GM12878 (cell line): ENCODE measurements around the gene PUS7. TPM values are rescaled to one million over a fixed set of nuclear protein-coding genes. Genes with fewer than 3 reads are reported as not detected.

Experiments used
- ATAC-seq: fragments of 200-7000 bp; cut with Tn5 transposase; 3 replicates; pipeline ENCODE4 v1.9.1; 2020; ENCODE audit warnings: mild to moderate bottlenecking, moderate library complexity
- BruUV-seq: library from RNA; stranded (reverse); fragments of 400-500 nt; replicated peaks from 2 replicates; lab custom pipeline; 2021; lab: Mats Ljungman, UMichigan
- CTCF ChIA-PET: fragments of 300-600 bp; sonication (Branson Sonifier 250); formaldehyde crosslinking; extraction: SDS; loops from one replicate; lab custom pipeline; 2021; ENCODE audit warnings: inconsistent platforms; lab: Yijun Ruan, JAX
- POLR2A ChIA-PET: fragments of 350-600 bp; formaldehyde crosslinking; extraction: SDS; loops from one replicate; lab custom pipeline; 2021; ENCODE audit warnings: inconsistent platforms; lab: Charles Lee
- RAD21 ChIA-PET: fragments of 300-600 bp; sonication (Branson Sonifier 250); formaldehyde crosslinking; loops from one replicate; lab custom pipeline; 2023; ENCODE audit warnings: antibody characterized with exemption; ENCODE audit not compliant: unreplicated experiment; lab: Charles Lee
- SMC1A ChIA-PET: fragments of 300-600 bp; sonication (Branson Sonifier 250); formaldehyde crosslinking; loops from one replicate; lab custom pipeline; 2023; ENCODE audit not compliant: unreplicated experiment, uncharacterized antibody; lab: Charles Lee
- DNase-seq: peaks from one replicate; pipeline ENCODE4 v3.0.0-alpha.2; 2011; ENCODE audit warnings: low read depth, low spot score
- FAIRE-seq: peaks from 3 replicates; lab custom pipeline; 2011; peaks lifted over from hg19 to GRCh38; lab: Jason Lieb, UNC
- H2AFZ ChIP-seq: 2 replicates; pipeline ENCODE4 v1.6.0; 2011; ENCODE audit warnings: low read depth, low read length, control low read depth; ENCODE audit not compliant: control insufficient read depth
- H3K27ac ChIP-seq: 2 replicates; pipeline ENCODE4 v1.5.1; 2011; ENCODE audit warnings: control low read depth; ENCODE audit not compliant: control insufficient read depth, insufficient read depth
- H3K27me3 ChIP-seq, 2 experiments: replicated peaks in 1 of 2; 2 replicates each; pipeline versions ENCODE4 v1.6.0 to v1.6.1; 2011; ENCODE audit warnings: low read length in 1 of 2; ENCODE audit not compliant: control insufficient read depth in 2 of 2, insufficient read depth in 2 of 2
- H3K36me3 ChIP-seq, 2 experiments: 2 replicates each; pipeline ENCODE4 v1.5.1; 2011; ENCODE audit warnings: low read length in 1 of 2; ENCODE audit not compliant: control insufficient read depth in 2 of 2, insufficient read depth in 2 of 2
- H3K4me1 ChIP-seq: 2 replicates; pipeline ENCODE4 v1.6.1; 2011; ENCODE audit warnings: mild to moderate bottlenecking, low read length, moderate library complexity, mixed read lengths; ENCODE audit not compliant: control insufficient read depth, insufficient read depth
- H3K4me2 ChIP-seq: 2 replicates; pipeline ENCODE4 v1.6.0; 2011; ENCODE audit warnings: control low read depth; ENCODE audit not compliant: control insufficient read depth, insufficient read depth
- H3K4me3 ChIP-seq: fragments of 200-600 bp; sonication (generic); 2 replicates; pipeline ENCODE4 v1.5.1; 2016
- H3K79me2 ChIP-seq: 2 replicates; pipeline ENCODE4 v1.6.0; 2011; ENCODE audit warnings: low read length; ENCODE audit not compliant: control insufficient read depth, insufficient read depth
- H3K9ac ChIP-seq: 2 replicates; pipeline ENCODE4 v1.8.0; 2011; ENCODE audit warnings: low read length, control low read depth, mixed read lengths; ENCODE audit not compliant: control insufficient read depth, insufficient read depth
- H3K9me3 ChIP-seq: replicated peaks from 3 replicates; pipeline ENCODE4 v1.5.1; 2011; ENCODE audit warnings: mild to moderate bottlenecking, low read length; ENCODE audit not compliant: control insufficient read depth, insufficient read depth
- H4K20me1 ChIP-seq: 2 replicates; pipeline ENCODE4 v1.6.0; 2011; ENCODE audit not compliant: control insufficient read depth, insufficient read depth
- CBFB ChIP-seq: IDR thresholded peaks from 2 replicates; pipeline ENCODE4 v1.6.1; 2016; ENCODE audit warnings: antibody characterized with exemption, low read depth
- CBX3 ChIP-seq: fragments of 200-600 bp; sonication (generic); IDR thresholded peaks from 2 replicates; pipeline ENCODE4 v1.6.1; 2016; ENCODE audit warnings: low read depth, borderline replicate concordance
- CBX5 ChIP-seq: sonication (generic); IDR thresholded peaks from 2 replicates; pipeline ENCODE4 v1.6.1; 2016; ENCODE audit warnings: low read depth, moderate library complexity, mild to moderate bottlenecking, inconsistent platforms
- CHD1 ChIP-seq: IDR thresholded peaks from 2 replicates; pipeline ENCODE4 v1.6.1; 2012; ENCODE audit warnings: low read depth, low read length, improper control_type of control experiment
- CTCF ChIP-seq, 3 experiments: IDR thresholded peaks in 2 of 3; conservative IDR thresholded peaks in 1 of 3; 2 replicates each; pipeline ENCODE4 v1.5.1; 2011; ENCODE audit warnings: low read depth in 3 of 3, low read length in 3 of 3, mild to moderate bottlenecking in 3 of 3, control low read depth in 2 of 3, moderate library complexity in 2 of 3, inconsistent platforms in 1 of 3, mixed read lengths in 1 of 3; ENCODE audit not compliant: control insufficient read depth in 2 of 3, insufficient read depth in 1 of 3; ENCODE audit errors: extremely low read depth in 1 of 3
- E2F4 ChIP-seq: IDR thresholded peaks from 2 replicates; pipeline ENCODE4 v1.6.1; 2012; ENCODE audit warnings: low read depth, low read length, improper control_type of control experiment
- EZH2 ChIP-seq: IDR thresholded peaks from 2 replicates; pipeline ENCODE4 v1.6.1; 2012; ENCODE audit warnings: low read depth, mild to moderate bottlenecking, control low read depth, inconsistent platforms, low read length, borderline replicate concordance; ENCODE audit not compliant: control insufficient read depth
- JUNB ChIP-seq: IDR thresholded peaks from 2 replicates; pipeline ENCODE4 v1.6.1; 2016; ENCODE audit warnings: antibody characterized with exemption, mild to moderate bottlenecking
- NFYA ChIP-seq: IDR thresholded peaks from 2 replicates; pipeline ENCODE4 v1.6.1; 2011; ENCODE audit warnings: low read depth, mild to moderate bottlenecking, low read length, improper control_type of control experiment, borderline replicate concordance
- SIX5 ChIP-seq: IDR thresholded peaks from 2 replicates; pipeline ENCODE4 v1.6.1; 2011; ENCODE audit warnings: mild to moderate bottlenecking, low read depth, low read length, moderate library complexity; ENCODE audit not compliant: severe bottlenecking
- SMAD1 ChIP-seq: fragments of 450-650 bp; IDR thresholded peaks from 2 replicates; pipeline ENCODE4 v1.6.1; 2018; ENCODE audit warnings: mild to moderate bottlenecking, low read depth; ENCODE audit not compliant: partially characterized antibody
- SPI1 ChIP-seq: IDR thresholded peaks from 2 replicates; pipeline ENCODE4 v1.6.1; 2011; ENCODE audit warnings: low read depth, mild to moderate bottlenecking, low read length, moderate library complexity, borderline replicate concordance; ENCODE audit not compliant: insufficient read depth
- SUZ12 ChIP-seq: fragments of 200-600 bp; sonication (generic); IDR thresholded peaks from one replicate; pipeline ENCODE4 v1.6.1; 2018; ENCODE audit warnings: antibody characterized with exemption, mild to moderate bottlenecking; ENCODE audit not compliant: unreplicated experiment
- TARDBP ChIP-seq: IDR thresholded peaks from 2 replicates; pipeline ENCODE4 v1.6.1; 2016; ENCODE audit warnings: borderline replicate concordance
- ZNF24 ChIP-seq: fragments of 450-650 bp; IDR thresholded peaks from 2 replicates; pipeline ENCODE4 v1.6.1; 2017; ENCODE audit warnings: antibody characterized with exemption, mild to moderate bottlenecking
- ZNF687 ChIP-seq: fragments of 450-650 bp; IDR thresholded peaks from 2 replicates; pipeline ENCODE4 v1.6.1; 2017; ENCODE audit warnings: mild to moderate bottlenecking, moderate library complexity
- WGBS: methylation state at CpG from one replicate; pipeline ENCODE4 v1.1.6; 2016; ENCODE audit warnings: low lambda C conversion rate; ENCODE audit not compliant: insufficient replicate concordance, insufficient coverage; ENCODE audit errors: missing lambda C conversion rate; 5-methylcytosine and 5-hydroxymethylcytosine counted together
- in situ Hi-C: fragments of 300-500 bp; cut with MboI; formaldehyde crosslinking; loops from 9 replicates; pipeline ENCODE4 v1.14.3; 2018; ENCODE audit warnings: mixed read lengths
- intact Hi-C: fragments of 100-400 bp; cut with micrococcal nuclease; formaldehyde crosslinking; loops from one replicate; pipeline ENCODE4 v1.14.2; 2022; ENCODE audit not compliant: unreplicated experiment
- polyA plus RNA-seq, 11 experiments: library from polyadenylated mRNA; depleted of rRNA in 4 of 11; unstranded in 6 of 11; stranded (reverse) in 5 of 11; fragments of >200 nt; fragmentation: Nextera tagmentation in 4 of 11; fragmentation: Illumina TruSeq in 1 of 11; extraction: Ambion mirVana in 4 of 11; extraction: Trizol in 1 of 11; gene quantifications; 1 replicate in 1 of 11; 2 replicates in 10 of 11; pipeline versions ENCODE4 v1.2.1 to v1.2.3, GENCODE V29; 2011 to 2016; ENCODE audit warnings: inconsistent platforms in 2 of 11, missing spikeins in 2 of 11, low read depth in 1 of 11
- total RNA-seq, 4 experiments: library from RNA; depleted of rRNA in 3 of 4; stranded (reverse); fragments of >200 nt in 3 of 4; fragmentation: Illumina TruSeq in 1 of 4; extraction: Trizol in 1 of 4; gene quantifications; 2 replicates each; pipeline versions ENCODE4 v1.2.1 to v1.2.3, GENCODE V29; 2013 to 2021

PUS7 gene
- total and polyA plus RNA-seq, 10 of the 15 experiments (the other 5 are each of a cell fraction or from before 2014, with no cell fraction given), result 5.6 to 28.5 (median 22.4) TPM

- DNase-seq, result no peak
- BruUV-seq, result no TSS peak
- Histone ChIP-seq H3K4me2 (no peak overlapping the region), H4K20me1 (no peaks in the 10 kb centered on the region), H2AFZ (no peak overlapping the region), H3K4me3 (no peak overlapping the region), H3K27ac (no peak overlapping the region), H3K9ac (no peak overlapping the region), H3K27me3 (no peaks in the 10 kb centered on the region), H3K9me3 (no peaks in the 10 kb centered on the region), H3K36me3 (peaks cover 0 to 3% of the 10 kb centered on the region in 2 experiments; a peak in 2 of 4 replicates), H3K79me2 (no peaks in the 10 kb centered on the region), H3K4me1 (no peaks in the 10 kb centered on the region)
- intact Hi-C loops (no loop called here), in situ Hi-C loops (no loop called here)
- ChIA-PET CTCF (no interaction called here), SMC1A (interaction anchor here (1.3 to 2.6 kb wide), 2 partner anchors 9 to 18 kb away, joined by 3 to 5 read pairs; no protein-coding TSS in a partner anchor), POLR2A (no interaction called here), RAD21 (no interaction called here)
- no peak for FAIRE-seq
- 99% methylated on average over 3 of the region's 3 CpGs for WGBS
- ATAC-seq, result no peak
- TF ChIP-seq E2F4, result no peak
- no peak for TF ChIP-seq NFYA
- no peak for TF ChIP-seq CBX5
- TF ChIP-seq ZNF24, result no peak
- TF ChIP-seq SMAD1, result no peak
- no peak for TF ChIP-seq CHD1
- TF ChIP-seq SUZ12, result no peak
- TF ChIP-seq ZNF687, result no peak
- no peak for TF ChIP-seq SPI1
- TF ChIP-seq CBFB, result no peak
- no peak for TF ChIP-seq CBX3
- TF ChIP-seq TARDBP, result no peak
- TF ChIP-seq EZH2, result no peak
- TF ChIP-seq JUNB, result no peak
- no peak for TF ChIP-seq SIX5
- TF ChIP-seq CTCF (IDR thresholded peaks at IDR 0.05 in 2 of 3, conservative IDR thresholded peaks at IDR 0.05 in 1 of 3; ENCODE audit: control insufficient read depth in 2 of 3, extremely low read depth in 1 of 3, insufficient read depth in 1 of 3, low read depth in 3 of 3, low read length in 3 of 3), result no peak
Measured at GRCh38 chr7:105462765-105463420, 59.2 kb downstream of the PUS7 start.
